NCI-H146 (cell line): ENCODE measurements around the gene OR13A1.
"Not testable (repeated sequence)": the region's sequence is repeated elsewhere in the genome, so short reads cannot be mapped to it uniquely, and the experiment has no call there.

Experiments
- DNase-seq: peaks from one replicate; lab custom pipeline; 2025; lab: John Stamatoyannopoulos, UW

OR13A1 gene

GRCh38 chr10:45280113-45280760 lies 35.2 kb downstream of the OR13A1 start:
- DNase-seq, result no peak

GRCh38 chr10:45279682-45280081 lies 35.7 kb downstream of the OR13A1 start:
- DNase-seq, result no peak

- no peak for DNase-seq
These were observed 36.4 kb downstream of the OR13A1 start for GRCh38 chr10:45278860-45279498.

GRCh38 chr10:45276146-45276545 lies 39.3 kb downstream of the OR13A1 start:
- DNase-seq, result not testable (repeated sequence)

- DNase-seq, result no peak
These were observed 41.0 kb downstream of the OR13A1 start for GRCh38 chr10:45274364-45274763.

GRCh38 chr10:45267777-45268176 lies 47.6 kb downstream of the OR13A1 start:
- DNase-seq, result not testable (repeated sequence)

- no peak for DNase-seq
These were observed 49.4 kb downstream of the OR13A1 start for GRCh38 chr10:45265996-45266395.

- no peak for DNase-seq
These were observed 53.5 kb downstream of the OR13A1 start for GRCh38 chr10:45261946-45262345.

- DNase-seq, result no peak
These were observed 54.1 kb downstream of the OR13A1 start for GRCh38 chr10:45261243-45261775.

GRCh38 chr10:45260635-45261034 lies 54.8 kb downstream of the OR13A1 start:
- DNase-seq, result not testable (repeated sequence)

GRCh38 chr10:45259786-45260495 lies 55.5 kb downstream of the OR13A1 start:
- DNase-seq, result not testable (repeated sequence)

GRCh38 chr10:45257600-45257999 lies 57.8 kb downstream of the OR13A1 start:
- no peak for DNase-seq

- no peak for DNase-seq
These were observed 59.2 kb downstream of the OR13A1 start for GRCh38 chr10:45256246-45256645.

GRCh38 chr10:45255706-45256105 lies 59.7 kb downstream of the OR13A1 start:
- no peak for DNase-seq

- no peak for DNase-seq
These were observed 60.5 kb downstream of the OR13A1 start for GRCh38 chr10:45254892-45255291.

GRCh38 chr10:45253183-45253914 lies 62.1 kb downstream of the OR13A1 start:
- DNase-seq, result no peak
